Thymus (tissue), 11 donors: ENCODE results near the gene GDF15. TPM values are rescaled to one million over a fixed set of nuclear protein-coding genes. Genes with fewer than 3 reads are reported as not detected.
"Not testable (repeated sequence)": the region's sequence is repeated elsewhere in the genome, so short reads cannot be mapped to it uniquely, and the experiment has no call there.

ENCODE experiments used
- DNase-seq, 9 donors: peaks; one replicate each; pipeline ENCODE4 v3.0.0-alpha.2; 2013; ENCODE audit warnings: low spot score in 9 of 9, low read depth in 6 of 9, missing footprints in 1 of 9
- H3K27ac ChIP-seq, 2 donors: one replicate each; pipeline ENCODE4 v1.5.1; 2013; ENCODE audit warnings: control low read depth in 1 of 2, low read depth in 1 of 2, low read length in 1 of 2, mild to moderate bottlenecking in 1 of 2, moderate library complexity in 1 of 2
- H3K27me3 ChIP-seq, 2 donors: one replicate each; pipeline ENCODE4 v1.5.1; 2013; ENCODE audit warnings: low read length in 1 of 2; ENCODE audit not compliant: control insufficient read depth in 2 of 2, insufficient read depth in 1 of 2
- H3K36me3 ChIP-seq, 2 donors: one replicate each; pipeline ENCODE4 v1.5.1; 2013; ENCODE audit warnings: low read length in 1 of 2, mild to moderate bottlenecking in 1 of 2, moderate library complexity in 1 of 2; ENCODE audit not compliant: control insufficient read depth in 2 of 2, insufficient read depth in 2 of 2
- H3K4me1 ChIP-seq, 2 donors: one replicate each; pipeline ENCODE4 v1.5.1; 2013; ENCODE audit warnings: low read length in 2 of 2; ENCODE audit not compliant: control insufficient read depth in 2 of 2, insufficient read depth in 2 of 2
- H3K4me3 ChIP-seq, 2 donors: one replicate each; pipeline ENCODE4 v1.5.1; 2013; ENCODE audit warnings: low read length in 2 of 2, control low read depth in 1 of 2, mild to moderate bottlenecking in 1 of 2
- H3K9me3 ChIP-seq, 2 donors: one replicate each; pipeline ENCODE4 v1.5.1; 2013; ENCODE audit warnings: low read length in 1 of 2, mild to moderate bottlenecking in 1 of 2; ENCODE audit not compliant: control insufficient read depth in 2 of 2, insufficient read depth in 1 of 2
- WGBS: extraction: QIAGEN DNeasy Blood & Tissue Kit; methylation state at CpG from one replicate; pipeline ENCODE4 v1.1.7; 2013; 5-methylcytosine and 5-hydroxymethylcytosine counted together
- polyA plus RNA-seq: library from polyadenylated mRNA; stranded (reverse); fragments of 200-250 nt; gene quantifications from one replicate; pipeline ENCODE4 v1.2.3, GENCODE V29; 2013
- total RNA-seq: library from RNA; stranded (reverse); fragments of 120-200 nt; gene quantifications from one replicate; pipeline ENCODE4 v1.2.4, GENCODE V29; 2013
- donor health status: healthy.

The GDF15 gene
- total and polyA plus RNA-seq, 2 donors = 0.42 to 2.2 TPM

GRCh38 chr19:18396471-18397241 is 10.7 kb downstream of the GDF15 start:
- no peak for DNase-seq
- no peak overlapping the region for H3K27ac ChIP-seq
- peaks cover 8 to 40% of the 10 kb centered on the region in 2 donors for H3K27me3 ChIP-seq
- peaks cover 0 to 3% of the 10 kb centered on the region in 2 donors for H3K9me3 ChIP-seq
- no peak overlapping the region for H3K4me3 ChIP-seq
- H3K4me1 ChIP-seq = peaks cover 0 to 10% of the 10 kb centered on the region in 2 donors
- WGBS = 87% methylated on average over 37 of the region's 37 CpGs
- H3K36me3 ChIP-seq = no peaks in the 10 kb centered on the region

- peak within 1 kb of the TSS in 1 of 2 donors; percentile 4 for H3K4me3 ChIP-seq
- peak within 1 kb of the TSS in 1 of 2 donors; percentile 18 for H3K27ac ChIP-seq
- WGBS = 12% methylated on average over 33 of the region's 33 CpGs
- H3K4me1 ChIP-seq = peaks cover 0 to 15% of the 10 kb centered on the region in 2 donors
- peaks cover 8 to 34% of the 10 kb centered on the region in 2 donors for H3K27me3 ChIP-seq
- peak in 1 of 9 donors; percentile 44 for DNase-seq
- no peaks in the 10 kb centered on the region for H3K36me3 ChIP-seq
- peaks cover 0 to 3% of the 10 kb centered on the region in 2 donors for H3K9me3 ChIP-seq
Observed at GRCh38 chr19:18397242-18398202, 11.6 kb downstream of the GDF15 start, which contains the start of gene LRRC25. Gene LRRC25 (minus strand): TSS chr19:18397622. CDS start chr19:18396963, 659 bp downstream.

- H3K9me3 ChIP-seq = no peaks in the 10 kb centered on the region
- peaks cover 0 to 15% of the 10 kb centered on the region in 2 donors for H3K4me1 ChIP-seq
- no peak overlapping the region for H3K27ac ChIP-seq
- DNase-seq = no peak
- H3K27me3 ChIP-seq = peaks cover 8 to 26% of the 10 kb centered on the region in 2 donors
- no peaks in the 10 kb centered on the region for H3K36me3 ChIP-seq
- H3K4me3 ChIP-seq = no peak overlapping the region
- 94% methylated on average over 6 of the region's 6 CpGs for WGBS
Observed at GRCh38 chr19:18399008-18399407, 13.1 kb downstream of the GDF15 start.

- no peak overlapping the region for H3K4me3 ChIP-seq
- peak overlapping the region in 1 of 2 donors; percentile 52 for H3K27ac ChIP-seq
- H3K4me1 ChIP-seq = peaks cover 0 to 15% of the 10 kb centered on the region in 2 donors
- H3K27me3 ChIP-seq = peaks cover 4 to 19% of the 10 kb centered on the region in 2 donors
- H3K9me3 ChIP-seq = no peaks in the 10 kb centered on the region
- 29% methylated on average over 7 of the region's 7 CpGs for WGBS
- H3K36me3 ChIP-seq = no peaks in the 10 kb centered on the region
- DNase-seq = peak in 2 of 9 donors; percentile 36 to 62
Observed at GRCh38 chr19:18401580-18402112, 15.7 kb downstream of the GDF15 start.

- H3K4me3 ChIP-seq, H3K36me3 ChIP-seq, H3K27me3 ChIP-seq, H3K9me3 ChIP-seq, H3K27ac ChIP-seq, DNase-seq, H3K4me1 ChIP-seq: not testable (repeated sequence)
- 67% methylated on average over 18 of the region's 18 CpGs for WGBS
Observed at GRCh38 chr19:18402455-18403248, 16.7 kb downstream of the GDF15 start.

- not testable (repeated sequence) for H3K27me3 ChIP-seq, H3K36me3 ChIP-seq, H3K27ac ChIP-seq, H3K4me3 ChIP-seq, H3K9me3 ChIP-seq, DNase-seq, H3K4me1 ChIP-seq
- WGBS = 97% methylated on average over 11 of the region's 11 CpGs
Observed at GRCh38 chr19:18405754-18406153, 19.8 kb downstream of the GDF15 start.

- H3K27ac ChIP-seq = no peak overlapping the region
- 98% methylated on average over 9 of the region's 9 CpGs for WGBS
- peaks cover 0 to 8% of the 10 kb centered on the region in 2 donors for H3K4me1 ChIP-seq
- DNase-seq = no peak
- H3K4me3 ChIP-seq = no peak overlapping the region
- no peaks in the 10 kb centered on the region for H3K36me3 ChIP-seq
- H3K9me3 ChIP-seq = no peaks in the 10 kb centered on the region
- no peaks in the 10 kb centered on the region for H3K27me3 ChIP-seq
Observed at GRCh38 chr19:18406749-18407148, 20.8 kb downstream of the GDF15 start.

GRCh38 chr19:18408053-18408476 is 22.1 kb downstream of the GDF15 start:
- H3K9me3 ChIP-seq = no peaks in the 10 kb centered on the region
- no peak for DNase-seq
- 60% methylated on average over 10 of the region's 10 CpGs for WGBS

More at GRCh38 chr19:18408053-18408476, 22.1 kb downstream of the GDF15 start:
- no peaks in the 10 kb centered on the region for H3K36me3 ChIP-seq
- peaks cover 0 to 2% of the 10 kb centered on the region in 2 donors for H3K4me1 ChIP-seq
- H3K27me3 ChIP-seq = no peaks in the 10 kb centered on the region
- H3K27ac ChIP-seq = no peak overlapping the region
- H3K4me3 ChIP-seq = no peak overlapping the region
